Activated CD4-positive, alpha-beta T cell treated with anti-CD3 and anti-CD28 coated beads for 48 hours (primary cell): ENCODE data around the gene ERI3.

Experiments used
- DNase-seq: peaks from one replicate; pipeline ENCODE4 v3.0.0-alpha.2; 2020

The ERI3 gene

GRCh38 chr1:44347280-44347679 lies 7.8 kb downstream of the ERI3 start:
- DNase-seq = no peak

GRCh38 chr1:44346878-44347277 lies 8.2 kb downstream of the ERI3 start:
- no peak for DNase-seq

- no peak for DNase-seq
Observed at GRCh38 chr1:44346184-44346583, 8.9 kb downstream of the ERI3 start.

GRCh38 chr1:44345187-44345775 lies 9.8 kb downstream of the ERI3 start:
- DNase-seq = no peak

- no peak for DNase-seq
Observed at GRCh38 chr1:44339731-44340130, 15.3 kb downstream of the ERI3 start.

GRCh38 chr1:44338136-44338535 lies 16.9 kb downstream of the ERI3 start:
- no peak for DNase-seq

GRCh38 chr1:44336668-44337067 lies 18.4 kb downstream of the ERI3 start:
- no peak for DNase-seq

GRCh38 chr1:44334968-44335367 lies 20.1 kb downstream of the ERI3 start:
- DNase-seq = no peak

- DNase-seq = no peak
Observed at GRCh38 chr1:44333376-44333775, 21.7 kb downstream of the ERI3 start.

GRCh38 chr1:44332505-44332904 lies 22.6 kb downstream of the ERI3 start:
- DNase-seq = no peak

- DNase-seq = no peak
Observed at GRCh38 chr1:44330935-44331334, 24.1 kb downstream of the ERI3 start.

- no peak for DNase-seq
Observed at GRCh38 chr1:44328671-44329416, 26.2 kb downstream of the ERI3 start.

GRCh38 chr1:44327679-44328491 lies 27.2 kb downstream of the ERI3 start:
- no peak for DNase-seq

- DNase-seq = no peak
Observed at GRCh38 chr1:44326821-44327465, 28.1 kb downstream of the ERI3 start.

GRCh38 chr1:44326024-44326701 lies 28.9 kb downstream of the ERI3 start:
- no peak for DNase-seq

GRCh38 chr1:44323947-44324346 lies 31.1 kb downstream of the ERI3 start:
- DNase-seq = no peak

- DNase-seq = no peak
Observed at GRCh38 chr1:44322367-44322766, 32.7 kb downstream of the ERI3 start.

- DNase-seq = no peak
Observed at GRCh38 chr1:44321466-44321865, 33.6 kb downstream of the ERI3 start.

- peak; percentile 60 for DNase-seq
Observed at GRCh38 chr1:44318097-44319088, 36.7 kb downstream of the ERI3 start.

GRCh38 chr1:44316231-44316759 lies 38.8 kb downstream of the ERI3 start:
- no peak for DNase-seq

- DNase-seq = no peak
Observed at GRCh38 chr1:44315521-44315920, 39.5 kb downstream of the ERI3 start.
